KMS-11 (cell line): ENCODE measurements around the gene IFT172.

Experiments
- H2AFZ ChIP-seq: fragments of 200-600 bp; sonication (generic); 2 replicates; pipeline ENCODE4 v1.6.1; 2016; ENCODE audit warnings: antibody characterized with exemption, mixed run types, low read depth
- H3K27ac ChIP-seq: fragments of 200-600 bp; sonication (generic); 2 replicates; pipeline ENCODE4 v1.6.1; 2016; ENCODE audit warnings: mild to moderate bottlenecking, mixed run types
- H3K27me3 ChIP-seq: fragments of 200-600 bp; sonication (generic); 2 replicates; pipeline ENCODE4 v1.6.1; 2017; ENCODE audit warnings: mild to moderate bottlenecking, low read depth, mixed run types, moderate library complexity; ENCODE audit not compliant: insufficient read depth
- H3K36me3 ChIP-seq: fragments of 200-600 bp; sonication (generic); 2 replicates; pipeline ENCODE4 v1.6.1; 2017; ENCODE audit warnings: mild to moderate bottlenecking, mixed run types; ENCODE audit not compliant: insufficient read depth
- H3K4me1 ChIP-seq: fragments of 200-600 bp; sonication (generic); 2 replicates; pipeline ENCODE4 v1.6.1; 2016; ENCODE audit warnings: mild to moderate bottlenecking, low read depth, mixed run types; ENCODE audit not compliant: poor library complexity, severe bottlenecking
- H3K4me2 ChIP-seq: fragments of 200-600 bp; sonication (generic); 2 replicates; pipeline ENCODE4 v1.7.0; 2016; ENCODE audit warnings: mild to moderate bottlenecking, mixed run types
- H3K4me3 ChIP-seq: fragments of 200-600 bp; sonication (generic); IDR thresholded peaks from 2 replicates; pipeline ENCODE4 v1.6.1; 2017; ENCODE audit warnings: low read depth, low read length, mixed read lengths; ENCODE audit not compliant: insufficient read depth
- H3K79me2 ChIP-seq: fragments of 200-600 bp; sonication (generic); 2 replicates; pipeline ENCODE4 v1.6.1; 2016; ENCODE audit warnings: low read depth, mixed run types; ENCODE audit not compliant: insufficient read depth
- H3K9ac ChIP-seq: fragments of 200-600 bp; sonication (generic); 2 replicates; pipeline ENCODE4 v1.6.1; 2016; ENCODE audit warnings: mild to moderate bottlenecking, mixed run types
- H4K20me1 ChIP-seq: fragments of 200-600 bp; sonication (generic); 2 replicates; pipeline ENCODE4 v1.6.1; 2016; ENCODE audit warnings: mild to moderate bottlenecking, mixed run types; ENCODE audit not compliant: insufficient read depth
- TF ChIP-seq, protein P1 (sequence below): fragments of 200-600 bp; sonication (generic); conservative IDR thresholded peaks from 2 replicates; pipeline ENCODE4 v1.6.1; 2017; ENCODE audit warnings: low read depth, mild to moderate bottlenecking, antibody characterized with exemption, low read length, moderate library complexity, mixed read lengths

Gene IFT172

DNA sequence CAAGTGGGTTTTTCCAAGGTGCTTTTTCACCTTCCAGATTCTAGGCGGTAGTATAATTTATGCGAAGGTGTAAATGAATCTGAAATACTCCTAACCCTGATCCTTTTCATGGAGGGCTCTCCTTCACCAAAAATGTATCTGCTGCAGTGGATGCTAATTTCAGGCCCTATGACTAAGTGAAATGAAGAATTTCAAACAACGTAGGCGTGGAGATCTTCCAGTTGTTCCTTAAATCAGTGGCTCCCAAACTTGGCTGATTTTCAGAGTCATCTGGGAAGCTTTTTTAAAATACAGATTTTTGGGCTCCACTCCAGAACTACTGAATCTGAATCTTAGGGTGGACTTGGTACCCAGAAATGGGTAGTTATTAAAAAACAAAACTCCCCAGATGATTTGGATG lies 12.6 kb upstream of the IFT172 start:
- Histone ChIP-seq H3K27me3 (no peaks in the 10 kb centered on the region), H3K4me2 (no peak overlapping the region), H4K20me1 (no peaks in the 10 kb centered on the region), H3K9ac (no peak overlapping the region), H3K4me1 (no peaks in the 10 kb centered on the region), H3K4me3 (no peak overlapping the region), H3K27ac (no peak overlapping the region), H3K79me2 (no peaks in the 10 kb centered on the region), H3K36me3 (no peaks in the 10 kb centered on the region), H2AFZ (no peak overlapping the region)
- TF ChIP-seq, protein P1, sequence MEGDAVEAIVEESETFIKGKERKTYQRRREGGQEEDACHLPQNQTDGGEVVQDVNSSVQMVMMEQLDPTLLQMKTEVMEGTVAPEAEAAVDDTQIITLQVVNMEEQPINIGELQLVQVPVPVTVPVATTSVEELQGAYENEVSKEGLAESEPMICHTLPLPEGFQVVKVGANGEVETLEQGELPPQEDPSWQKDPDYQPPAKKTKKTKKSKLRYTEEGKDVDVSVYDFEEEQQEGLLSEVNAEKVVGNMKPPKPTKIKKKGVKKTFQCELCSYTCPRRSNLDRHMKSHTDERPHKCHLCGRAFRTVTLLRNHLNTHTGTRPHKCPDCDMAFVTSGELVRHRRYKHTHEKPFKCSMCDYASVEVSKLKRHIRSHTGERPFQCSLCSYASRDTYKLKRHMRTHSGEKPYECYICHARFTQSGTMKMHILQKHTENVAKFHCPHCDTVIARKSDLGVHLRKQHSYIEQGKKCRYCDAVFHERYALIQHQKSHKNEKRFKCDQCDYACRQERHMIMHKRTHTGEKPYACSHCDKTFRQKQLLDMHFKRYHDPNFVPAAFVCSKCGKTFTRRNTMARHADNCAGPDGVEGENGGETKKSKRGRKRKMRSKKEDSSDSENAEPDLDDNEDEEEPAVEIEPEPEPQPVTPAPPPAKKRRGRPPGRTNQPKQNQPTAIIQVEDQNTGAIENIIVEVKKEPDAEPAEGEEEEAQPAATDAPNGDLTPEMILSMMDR = no peak

DNA sequence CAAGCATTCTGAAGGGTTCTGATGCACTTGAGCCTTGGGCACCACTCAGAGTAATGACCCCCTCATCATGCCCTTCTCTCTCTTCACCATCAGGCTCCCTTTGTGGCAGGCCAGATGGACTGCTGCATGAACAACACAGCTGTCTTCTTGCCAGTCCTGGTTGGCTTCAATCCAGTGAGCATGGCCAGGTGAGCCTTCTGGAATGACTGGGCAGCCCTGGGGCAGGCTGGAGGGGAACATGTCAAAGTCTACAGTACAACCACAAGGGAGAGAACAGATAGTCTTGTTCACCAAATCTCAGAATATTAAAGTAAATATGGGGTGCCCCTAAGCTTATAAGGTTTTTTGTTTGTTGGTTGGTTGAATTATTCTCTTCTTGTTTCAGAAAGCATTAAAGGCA lies 11.5 kb upstream of the IFT172 start:
- Histone ChIP-seq H3K36me3 (no peaks in the 10 kb centered on the region), H3K27ac (no peak overlapping the region), H2AFZ (no peak overlapping the region), H3K79me2 (no peaks in the 10 kb centered on the region), H3K4me1 (no peaks in the 10 kb centered on the region), H3K9ac (no peak overlapping the region), H3K4me2 (no peak overlapping the region), H3K4me3 (no peak overlapping the region), H4K20me1 (no peaks in the 10 kb centered on the region), H3K27me3 (no peaks in the 10 kb centered on the region)
- TF ChIP-seq, protein P1 = no peak

DNA sequence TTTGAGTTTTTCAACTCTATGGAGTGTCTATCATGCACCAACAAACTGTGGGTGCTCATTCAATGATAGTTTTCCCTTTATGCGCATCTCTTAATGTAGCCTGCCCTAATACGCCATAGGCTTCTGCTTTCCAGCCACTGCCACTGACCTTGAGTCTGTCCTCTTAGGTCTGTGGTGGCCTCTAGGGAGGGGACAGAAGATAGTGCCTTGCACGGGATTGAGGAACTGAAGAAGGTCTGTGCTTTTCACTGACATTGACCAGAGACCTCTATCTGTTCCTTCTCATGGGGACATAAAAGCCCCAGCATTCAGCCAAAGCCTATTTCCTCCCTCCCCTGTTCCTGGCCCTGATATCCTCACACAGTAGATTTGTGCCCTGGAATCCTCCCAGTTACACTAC lies 9.4 kb upstream of the IFT172 start:
- H3K4me1 ChIP-seq = no peaks in the 10 kb centered on the region
- TF ChIP-seq, protein P1 = no peak
- H3K79me2 ChIP-seq = no peaks in the 10 kb centered on the region
- H4K20me1 ChIP-seq = no peaks in the 10 kb centered on the region
- no peaks in the 10 kb centered on the region for H3K27me3 ChIP-seq
- no peak overlapping the region for H3K9ac ChIP-seq
- H3K4me3 ChIP-seq = no peak overlapping the region
- no peak overlapping the region for H3K27ac ChIP-seq
- no peak overlapping the region for H2AFZ ChIP-seq
- no peak overlapping the region for H3K4me2 ChIP-seq
- H3K36me3 ChIP-seq = no peaks in the 10 kb centered on the region

DNA sequence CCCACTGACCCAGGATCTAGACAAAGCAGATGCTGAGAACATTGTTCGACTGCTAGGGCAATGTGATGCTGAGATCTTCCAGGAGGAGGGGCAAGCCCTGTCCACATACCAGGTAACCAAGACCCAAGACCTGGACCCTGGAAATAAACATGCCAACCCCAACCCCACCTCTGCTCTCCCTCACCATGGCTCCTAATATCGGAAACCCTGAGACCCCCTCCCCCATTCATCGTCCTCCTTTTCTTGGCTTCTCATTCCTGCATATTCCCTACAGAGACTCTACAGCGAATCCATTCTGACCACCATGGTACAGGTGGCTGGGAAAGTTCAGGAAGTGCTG lies 7.7 kb upstream of the IFT172 start:
- Histone ChIP-seq H3K4me2 (no peak overlapping the region), H3K9ac (no peak overlapping the region), H3K79me2 (no peaks in the 10 kb centered on the region), H3K4me3 (no peak overlapping the region), H3K27ac (no peak overlapping the region), H3K4me1 (no peaks in the 10 kb centered on the region), H3K27me3 (no peaks in the 10 kb centered on the region), H2AFZ (no peak overlapping the region), H3K36me3 (no peaks in the 10 kb centered on the region), H4K20me1 (no peaks in the 10 kb centered on the region)
- TF ChIP-seq, protein P1 = no peak
